ENCODE measurements around the gene SYCP1. TPM values are rescaled to one million over a fixed set of nuclear protein-coding genes. Genes with fewer than 3 reads are reported as not detected.
A peak's percentile ranks its signal among the peaks of the same experiment; 100 is the strongest.

The SYCP1 gene, protein sequence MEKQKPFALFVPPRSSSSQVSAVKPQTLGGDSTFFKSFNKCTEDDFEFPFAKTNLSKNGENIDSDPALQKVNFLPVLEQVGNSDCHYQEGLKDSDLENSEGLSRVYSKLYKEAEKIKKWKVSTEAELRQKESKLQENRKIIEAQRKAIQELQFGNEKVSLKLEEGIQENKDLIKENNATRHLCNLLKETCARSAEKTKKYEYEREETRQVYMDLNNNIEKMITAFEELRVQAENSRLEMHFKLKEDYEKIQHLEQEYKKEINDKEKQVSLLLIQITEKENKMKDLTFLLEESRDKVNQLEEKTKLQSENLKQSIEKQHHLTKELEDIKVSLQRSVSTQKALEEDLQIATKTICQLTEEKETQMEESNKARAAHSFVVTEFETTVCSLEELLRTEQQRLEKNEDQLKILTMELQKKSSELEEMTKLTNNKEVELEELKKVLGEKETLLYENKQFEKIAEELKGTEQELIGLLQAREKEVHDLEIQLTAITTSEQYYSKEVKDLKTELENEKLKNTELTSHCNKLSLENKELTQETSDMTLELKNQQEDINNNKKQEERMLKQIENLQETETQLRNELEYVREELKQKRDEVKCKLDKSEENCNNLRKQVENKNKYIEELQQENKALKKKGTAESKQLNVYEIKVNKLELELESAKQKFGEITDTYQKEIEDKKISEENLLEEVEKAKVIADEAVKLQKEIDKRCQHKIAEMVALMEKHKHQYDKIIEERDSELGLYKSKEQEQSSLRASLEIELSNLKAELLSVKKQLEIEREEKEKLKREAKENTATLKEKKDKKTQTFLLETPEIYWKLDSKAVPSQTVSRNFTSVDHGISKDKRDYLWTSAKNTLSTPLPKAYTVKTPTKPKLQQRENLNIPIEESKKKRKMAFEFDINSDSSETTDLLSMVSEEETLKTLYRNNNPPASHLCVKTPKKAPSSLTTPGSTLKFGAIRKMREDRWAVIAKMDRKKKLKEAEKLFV
- total RNA-seq (2022) (not detected in 2 replicates), Bru-seq, nascent RNA (not detected), BruChase-seq, experiment 1, labeled RNA remaining after a 6-hour chase (percentile 1 among the genes with signal in this experiment), BruChase-seq, experiment 2, labeled RNA remaining after a 2-hour chase (percentile 1 among the genes with signal in this experiment)
- long read RNA-seq = 0 reads

GRCh38 chr1:114854693-114855320 is at the start of gene SYCP1:
TSS of gene SYCP1 (plus strand) at chr1:114854863. CDS start at chr1:114855465, 602 bp downstream.
- peaks cover 34% of the 10 kb centered on the region for H3K27me3 Mint-ChIP-seq (ENCODE audit: insufficient read depth, unreplicated experiment)
- no peaks in the 10 kb centered on the region for H3K9me3 Mint-ChIP-seq (ENCODE audit: unreplicated experiment)
- no TSS peak for BruUV-seq (replicated peaks)
- no peaks in the 10 kb centered on the region for H3K36me3 Mint-ChIP-seq (ENCODE audit: insufficient read depth, unreplicated experiment)
- DNase-seq (ENCODE audit: unreplicated experiment) = no peak
- intact Hi-C loops (cut with micrococcal nuclease) = no loop called here
- no peak within 1 kb of the TSS for H3K4me3 Mint-ChIP-seq (ENCODE audit: unreplicated experiment)
- TF ChIP-seq, protein P1, sequence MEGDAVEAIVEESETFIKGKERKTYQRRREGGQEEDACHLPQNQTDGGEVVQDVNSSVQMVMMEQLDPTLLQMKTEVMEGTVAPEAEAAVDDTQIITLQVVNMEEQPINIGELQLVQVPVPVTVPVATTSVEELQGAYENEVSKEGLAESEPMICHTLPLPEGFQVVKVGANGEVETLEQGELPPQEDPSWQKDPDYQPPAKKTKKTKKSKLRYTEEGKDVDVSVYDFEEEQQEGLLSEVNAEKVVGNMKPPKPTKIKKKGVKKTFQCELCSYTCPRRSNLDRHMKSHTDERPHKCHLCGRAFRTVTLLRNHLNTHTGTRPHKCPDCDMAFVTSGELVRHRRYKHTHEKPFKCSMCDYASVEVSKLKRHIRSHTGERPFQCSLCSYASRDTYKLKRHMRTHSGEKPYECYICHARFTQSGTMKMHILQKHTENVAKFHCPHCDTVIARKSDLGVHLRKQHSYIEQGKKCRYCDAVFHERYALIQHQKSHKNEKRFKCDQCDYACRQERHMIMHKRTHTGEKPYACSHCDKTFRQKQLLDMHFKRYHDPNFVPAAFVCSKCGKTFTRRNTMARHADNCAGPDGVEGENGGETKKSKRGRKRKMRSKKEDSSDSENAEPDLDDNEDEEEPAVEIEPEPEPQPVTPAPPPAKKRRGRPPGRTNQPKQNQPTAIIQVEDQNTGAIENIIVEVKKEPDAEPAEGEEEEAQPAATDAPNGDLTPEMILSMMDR (IDR thresholded peaks at IDR 0.05; ENCODE audit: unreplicated experiment) = no peak
- H3K27ac Mint-ChIP-seq (ENCODE audit: low read depth, unreplicated experiment) = no peak within 1 kb of the TSS
- H3K4me1 Mint-ChIP-seq (ENCODE audit: insufficient read depth, unreplicated experiment) = no peaks in the 10 kb centered on the region
- POLR2A ChIA-PET = no interaction called here
- CTCF ChIA-PET = no interaction called here

GRCh38 chr1:114819869-114820268 is 34.8 kb upstream of the SYCP1 start:
- peaks cover 7% of the 10 kb centered on the region for H3K9me3 Mint-ChIP-seq (ENCODE audit: unreplicated experiment)
- intact Hi-C loops (cut with micrococcal nuclease) = no loop called here
- POLR2A ChIA-PET = no interaction called here

GRCh38 chr1:114820392-114820791 is 34.3 kb upstream of the SYCP1 start:
- no peaks in the 10 kb centered on the region for H3K36me3 Mint-ChIP-seq (ENCODE audit: insufficient read depth, unreplicated experiment)
- DNase-seq (ENCODE audit: unreplicated experiment) = no peak
- POLR2A ChIA-PET = no interaction called here

More at GRCh38 chr1:114819869-114820268, 34.8 kb upstream of the SYCP1 start:
- H3K36me3 Mint-ChIP-seq (ENCODE audit: insufficient read depth, unreplicated experiment) = no peaks in the 10 kb centered on the region
- DNase-seq (ENCODE audit: unreplicated experiment) = no peak
- H3K4me3 Mint-ChIP-seq (ENCODE audit: unreplicated experiment) = no peak overlapping the region
- BruUV-seq (replicated peaks) = no TSS peak
- no peaks in the 10 kb centered on the region for H3K4me1 Mint-ChIP-seq (ENCODE audit: insufficient read depth, unreplicated experiment)
- no peak overlapping the region for H3K27ac Mint-ChIP-seq (ENCODE audit: low read depth, unreplicated experiment)
- peaks cover 46% of the 10 kb centered on the region for H3K27me3 Mint-ChIP-seq (ENCODE audit: insufficient read depth, unreplicated experiment)
- CTCF ChIA-PET = no interaction called here
- TF ChIP-seq, protein P1 (IDR thresholded peaks at IDR 0.05; ENCODE audit: unreplicated experiment) = no peak

More at GRCh38 chr1:114820392-114820791, 34.3 kb upstream of the SYCP1 start:
- CTCF ChIA-PET = no interaction called here
- intact Hi-C loops (cut with micrococcal nuclease) = no loop called here
- H3K9me3 Mint-ChIP-seq (ENCODE audit: unreplicated experiment) = peaks cover 7% of the 10 kb centered on the region
- H3K27ac Mint-ChIP-seq (ENCODE audit: low read depth, unreplicated experiment) = no peak overlapping the region
- no peak overlapping the region for H3K4me3 Mint-ChIP-seq (ENCODE audit: unreplicated experiment)
- no TSS peak for BruUV-seq (replicated peaks)
- H3K27me3 Mint-ChIP-seq (ENCODE audit: insufficient read depth, unreplicated experiment) = peaks cover 42% of the 10 kb centered on the region
- no peaks in the 10 kb centered on the region for H3K4me1 Mint-ChIP-seq (ENCODE audit: insufficient read depth, unreplicated experiment)
- TF ChIP-seq, protein P1 (IDR thresholded peaks at IDR 0.05; ENCODE audit: unreplicated experiment) = no peak
